ENCODE data around the gene ZEB1.

The ZEB1 gene

DNA sequence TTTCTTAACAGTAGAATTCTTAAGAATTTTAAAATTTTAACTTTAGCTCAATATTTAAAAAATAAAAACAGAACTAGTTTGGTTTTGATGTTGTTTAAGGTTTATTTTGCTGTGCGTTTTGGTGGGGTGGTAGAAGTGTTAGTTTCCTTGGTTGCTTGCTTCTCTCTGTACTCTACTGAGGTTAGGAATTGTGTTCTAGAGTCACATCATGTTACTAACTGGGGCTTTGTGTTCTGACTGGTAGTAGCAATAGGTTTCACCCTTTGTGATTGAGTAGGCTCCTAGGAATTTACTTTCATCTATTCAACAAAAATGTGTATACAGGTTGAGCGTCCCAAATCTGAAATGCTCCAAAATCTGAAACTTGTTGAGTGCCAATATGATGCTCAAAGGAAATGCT is 99.5 kb downstream of the ZEB1 start (continued):
- TF ChIP-seq, protein P1, sequence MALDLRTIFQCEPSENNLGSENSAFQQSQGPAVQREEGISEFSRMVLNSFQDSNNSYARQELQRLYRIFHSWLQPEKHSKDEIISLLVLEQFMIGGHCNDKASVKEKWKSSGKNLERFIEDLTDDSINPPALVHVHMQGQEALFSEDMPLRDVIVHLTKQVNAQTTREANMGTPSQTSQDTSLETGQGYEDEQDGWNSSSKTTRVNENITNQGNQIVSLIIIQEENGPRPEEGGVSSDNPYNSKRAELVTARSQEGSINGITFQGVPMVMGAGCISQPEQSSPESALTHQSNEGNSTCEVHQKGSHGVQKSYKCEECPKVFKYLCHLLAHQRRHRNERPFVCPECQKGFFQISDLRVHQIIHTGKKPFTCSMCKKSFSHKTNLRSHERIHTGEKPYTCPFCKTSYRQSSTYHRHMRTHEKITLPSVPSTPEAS (tag by site-specific recombination; IDR thresholded peaks at IDR 0.05) = no peak
- TF ChIP-seq ZNF133 (tag by site-specific recombination; IDR thresholded peaks at IDR 0.05) (no peak), REPIN1 (tag by site-specific recombination; IDR thresholded peaks at IDR 0.05; ENCODE audit: low read depth) (no peak)

DNA sequence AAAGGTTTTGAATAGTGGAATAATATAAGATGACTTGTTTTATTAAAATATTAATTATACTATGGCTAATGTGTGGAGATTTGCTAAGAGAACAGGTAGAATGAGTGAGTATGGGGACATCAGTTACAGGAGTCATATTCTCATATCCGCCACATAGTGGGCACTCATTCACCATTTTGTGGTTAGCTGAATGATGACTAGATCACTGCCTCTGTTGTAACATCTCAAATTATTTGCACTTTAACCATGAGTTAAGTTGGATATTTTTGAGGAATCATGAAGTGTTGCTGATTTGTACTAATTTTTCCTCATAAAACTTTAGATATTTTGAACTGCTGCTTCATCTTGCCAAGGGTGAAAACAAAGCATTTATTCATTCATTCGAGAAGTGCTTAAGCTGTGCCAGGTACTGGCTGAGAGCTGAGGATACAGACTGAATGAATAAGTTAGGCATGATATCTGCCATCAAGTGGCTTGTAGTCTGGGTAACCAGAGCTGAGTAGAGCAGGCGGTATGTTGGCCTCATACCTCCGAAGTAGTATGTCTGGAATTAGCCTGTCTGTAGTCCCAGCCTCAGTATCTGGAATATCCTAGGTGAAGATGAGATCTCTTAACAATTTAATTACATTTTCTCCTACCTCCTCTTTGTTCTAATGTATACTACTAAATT is 100.5 kb downstream of the ZEB1 start:
- CTCF ChIA-PET = no interaction called here
- Histone ChIP-seq H3K36me3 (ENCODE audit: control insufficient read depth in 2 of 2, insufficient read depth in 1 of 2, low read length in 2 of 2) (no peaks in the 10 kb centered on the region), H3K27ac (ENCODE audit: extremely low read depth, low read depth, low read length) (no peak overlapping the region), H3K4me3 (ENCODE audit: low read depth, low read length) (no peak overlapping the region), H3K9me3 (ENCODE audit: control insufficient read depth, insufficient read depth, low read depth, low read length) (no peaks in the 10 kb centered on the region), H3K4me1 (ENCODE audit: control insufficient read depth, insufficient read depth, low read length) (0 out of 2 replicates have a peak, but pooled peaks cover 6% of the 10 kb centered on the region)
- no peak for TF ChIP-seq WT1 (tag by site-specific recombination; IDR thresholded peaks at IDR 0.05)
- TF ChIP-seq ZIC2 (tag by site-specific recombination; IDR thresholded peaks at IDR 0.05) = no peak
- TF ChIP-seq ZFP69B (tag by site-specific recombination; IDR thresholded peaks at IDR 0.05) = no peak
- no peak for TF ChIP-seq BCL11A (tag by site-specific recombination; IDR thresholded peaks at IDR 0.05; ENCODE audit: low read depth)
- TF ChIP-seq, protein P2, sequence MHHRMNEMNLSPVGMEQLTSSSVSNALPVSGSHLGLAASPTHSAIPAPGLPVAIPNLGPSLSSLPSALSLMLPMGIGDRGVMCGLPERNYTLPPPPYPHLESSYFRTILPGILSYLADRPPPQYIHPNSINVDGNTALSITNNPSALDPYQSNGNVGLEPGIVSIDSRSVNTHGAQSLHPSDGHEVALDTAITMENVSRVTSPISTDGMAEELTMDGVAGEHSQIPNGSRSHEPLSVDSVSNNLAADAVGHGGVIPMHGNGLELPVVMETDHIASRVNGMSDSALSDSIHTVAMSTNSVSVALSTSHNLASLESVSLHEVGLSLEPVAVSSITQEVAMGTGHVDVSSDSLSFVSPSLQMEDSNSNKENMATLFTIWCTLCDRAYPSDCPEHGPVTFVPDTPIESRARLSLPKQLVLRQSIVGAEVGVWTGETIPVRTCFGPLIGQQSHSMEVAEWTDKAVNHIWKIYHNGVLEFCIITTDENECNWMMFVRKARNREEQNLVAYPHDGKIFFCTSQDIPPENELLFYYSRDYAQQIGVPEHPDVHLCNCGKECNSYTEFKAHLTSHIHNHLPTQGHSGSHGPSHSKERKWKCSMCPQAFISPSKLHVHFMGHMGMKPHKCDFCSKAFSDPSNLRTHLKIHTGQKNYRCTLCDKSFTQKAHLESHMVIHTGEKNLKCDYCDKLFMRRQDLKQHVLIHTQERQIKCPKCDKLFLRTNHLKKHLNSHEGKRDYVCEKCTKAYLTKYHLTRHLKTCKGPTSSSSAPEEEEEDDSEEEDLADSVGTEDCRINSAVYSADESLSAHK (tag by site-specific recombination; IDR thresholded peaks at IDR 0.05) = no peak
- no peak for TF ChIP-seq ZNF561 (tag by site-specific recombination; IDR thresholded peaks at IDR 0.05; ENCODE audit: borderline replicate concordance)
- TF ChIP-seq, protein P3, sequence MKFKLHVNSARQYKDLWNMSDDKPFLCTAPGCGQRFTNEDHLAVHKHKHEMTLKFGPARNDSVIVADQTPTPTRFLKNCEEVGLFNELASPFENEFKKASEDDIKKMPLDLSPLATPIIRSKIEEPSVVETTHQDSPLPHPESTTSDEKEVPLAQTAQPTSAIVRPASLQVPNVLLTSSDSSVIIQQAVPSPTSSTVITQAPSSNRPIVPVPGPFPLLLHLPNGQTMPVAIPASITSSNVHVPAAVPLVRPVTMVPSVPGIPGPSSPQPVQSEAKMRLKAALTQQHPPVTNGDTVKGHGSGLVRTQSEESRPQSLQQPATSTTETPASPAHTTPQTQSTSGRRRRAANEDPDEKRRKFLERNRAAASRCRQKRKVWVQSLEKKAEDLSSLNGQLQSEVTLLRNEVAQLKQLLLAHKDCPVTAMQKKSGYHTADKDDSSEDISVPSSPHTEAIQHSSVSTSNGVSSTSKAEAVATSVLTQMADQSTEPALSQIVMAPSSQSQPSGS (tag by site-specific recombination; IDR thresholded peaks at IDR 0.05; ENCODE audit: low read depth) = no peak
- TF ChIP-seq ZNF221 (tag by site-specific recombination; IDR thresholded peaks at IDR 0.05; ENCODE audit: borderline replicate concordance) = no peak
- TF ChIP-seq MYNN (tag by site-specific recombination; IDR thresholded peaks at IDR 0.05; ENCODE audit: borderline replicate concordance) = no peak
- TF ChIP-seq ZNF121 (tag by site-specific recombination; IDR thresholded peaks at IDR 0.05) = no peak
- TF ChIP-seq, protein P4, sequence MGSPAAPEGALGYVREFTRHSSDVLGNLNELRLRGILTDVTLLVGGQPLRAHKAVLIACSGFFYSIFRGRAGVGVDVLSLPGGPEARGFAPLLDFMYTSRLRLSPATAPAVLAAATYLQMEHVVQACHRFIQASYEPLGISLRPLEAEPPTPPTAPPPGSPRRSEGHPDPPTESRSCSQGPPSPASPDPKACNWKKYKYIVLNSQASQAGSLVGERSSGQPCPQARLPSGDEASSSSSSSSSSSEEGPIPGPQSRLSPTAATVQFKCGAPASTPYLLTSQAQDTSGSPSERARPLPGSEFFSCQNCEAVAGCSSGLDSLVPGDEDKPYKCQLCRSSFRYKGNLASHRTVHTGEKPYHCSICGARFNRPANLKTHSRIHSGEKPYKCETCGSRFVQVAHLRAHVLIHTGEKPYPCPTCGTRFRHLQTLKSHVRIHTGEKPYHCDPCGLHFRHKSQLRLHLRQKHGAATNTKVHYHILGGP (tag by site-specific recombination; IDR thresholded peaks at IDR 0.05) = no peak
- no peak for TF ChIP-seq HOXD13 (CRISPR knock-in tag; IDR thresholded peaks at IDR 0.05; ENCODE audit: borderline replicate concordance)
- no peak for TF ChIP-seq ZNF837 (tag by site-specific recombination; IDR thresholded peaks at IDR 0.05)
- TF ChIP-seq, protein P5, sequence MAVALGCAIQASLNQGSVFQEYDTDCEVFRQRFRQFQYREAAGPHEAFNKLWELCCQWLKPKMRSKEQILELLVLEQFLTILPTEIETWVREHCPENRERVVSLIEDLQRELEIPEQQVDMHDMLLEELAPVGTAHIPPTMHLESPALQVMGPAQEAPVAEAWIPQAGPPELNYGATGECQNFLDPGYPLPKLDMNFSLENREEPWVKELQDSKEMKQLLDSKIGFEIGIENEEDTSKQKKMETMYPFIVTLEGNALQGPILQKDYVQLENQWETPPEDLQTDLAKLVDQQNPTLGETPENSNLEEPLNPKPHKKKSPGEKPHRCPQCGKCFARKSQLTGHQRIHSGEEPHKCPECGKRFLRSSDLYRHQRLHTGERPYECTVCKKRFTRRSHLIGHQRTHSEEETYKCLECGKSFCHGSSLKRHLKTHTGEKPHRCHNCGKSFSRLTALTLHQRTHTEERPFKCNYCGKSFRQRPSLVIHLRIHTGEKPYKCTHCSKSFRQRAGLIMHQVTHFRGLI (tag by site-specific recombination; IDR thresholded peaks at IDR 0.05) = no peak
- TF ChIP-seq SP2 (tag by site-specific recombination; IDR thresholded peaks at IDR 0.05) = no peak
- TF ChIP-seq ZNF341 (tag by site-specific recombination; IDR thresholded peaks at IDR 0.05; ENCODE audit: low read depth) = no peak
- TF ChIP-seq, protein P6, sequence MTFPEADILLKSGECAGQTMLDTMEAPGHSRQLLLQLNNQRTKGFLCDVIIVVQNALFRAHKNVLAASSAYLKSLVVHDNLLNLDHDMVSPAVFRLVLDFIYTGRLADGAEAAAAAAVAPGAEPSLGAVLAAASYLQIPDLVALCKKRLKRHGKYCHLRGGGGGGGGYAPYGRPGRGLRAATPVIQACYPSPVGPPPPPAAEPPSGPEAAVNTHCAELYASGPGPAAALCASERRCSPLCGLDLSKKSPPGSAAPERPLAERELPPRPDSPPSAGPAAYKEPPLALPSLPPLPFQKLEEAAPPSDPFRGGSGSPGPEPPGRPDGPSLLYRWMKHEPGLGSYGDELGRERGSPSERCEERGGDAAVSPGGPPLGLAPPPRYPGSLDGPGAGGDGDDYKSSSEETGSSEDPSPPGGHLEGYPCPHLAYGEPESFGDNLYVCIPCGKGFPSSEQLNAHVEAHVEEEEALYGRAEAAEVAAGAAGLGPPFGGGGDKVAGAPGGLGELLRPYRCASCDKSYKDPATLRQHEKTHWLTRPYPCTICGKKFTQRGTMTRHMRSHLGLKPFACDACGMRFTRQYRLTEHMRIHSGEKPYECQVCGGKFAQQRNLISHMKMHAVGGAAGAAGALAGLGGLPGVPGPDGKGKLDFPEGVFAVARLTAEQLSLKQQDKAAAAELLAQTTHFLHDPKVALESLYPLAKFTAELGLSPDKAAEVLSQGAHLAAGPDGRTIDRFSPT (tag by site-specific recombination; IDR thresholded peaks at IDR 0.05) = no peak
- POLR2A ChIA-PET = no interaction called here

All from HEK293 (cell line).